GM18526 (cell line): ENCODE measurements around the gene TAS2R5.

Experiments
- POLR2A ChIP-seq: IDR thresholded peaks from 3 replicates; pipeline ENCODE4 v1.6.1; 2011; ENCODE audit not compliant: insufficient read length; ENCODE audit errors: extremely low read depth

TAS2R5 gene, protein sequence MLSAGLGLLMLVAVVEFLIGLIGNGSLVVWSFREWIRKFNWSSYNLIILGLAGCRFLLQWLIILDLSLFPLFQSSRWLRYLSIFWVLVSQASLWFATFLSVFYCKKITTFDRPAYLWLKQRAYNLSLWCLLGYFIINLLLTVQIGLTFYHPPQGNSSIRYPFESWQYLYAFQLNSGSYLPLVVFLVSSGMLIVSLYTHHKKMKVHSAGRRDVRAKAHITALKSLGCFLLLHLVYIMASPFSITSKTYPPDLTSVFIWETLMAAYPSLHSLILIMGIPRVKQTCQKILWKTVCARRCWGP

DNA sequence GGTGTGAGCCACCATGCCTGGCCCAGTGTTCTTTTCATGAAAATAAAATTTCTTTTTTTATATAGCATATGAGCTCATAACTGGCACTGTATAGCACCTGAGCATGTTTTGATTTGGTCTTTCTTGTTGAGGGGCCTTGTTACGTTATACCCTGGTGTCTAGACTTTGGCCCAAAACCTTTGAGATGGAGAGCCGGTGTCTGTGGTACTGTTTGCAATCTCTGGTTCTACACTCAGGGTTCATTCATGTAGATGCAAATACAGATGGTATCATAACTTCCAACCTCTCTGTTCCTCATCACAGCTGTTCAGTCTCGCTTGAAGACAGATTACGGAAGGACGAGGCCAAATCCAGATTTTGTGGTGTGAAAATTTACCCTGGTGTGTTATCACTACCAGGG lies at the start of gene TAS2R5:
Gene TAS2R5, plus strand, starts transcription at position 301 of the 400 bp plus-strand sequence. CDS start 145 bp downstream, outside the sequence.
- no peak for TF ChIP-seq POLR2A

DNA sequence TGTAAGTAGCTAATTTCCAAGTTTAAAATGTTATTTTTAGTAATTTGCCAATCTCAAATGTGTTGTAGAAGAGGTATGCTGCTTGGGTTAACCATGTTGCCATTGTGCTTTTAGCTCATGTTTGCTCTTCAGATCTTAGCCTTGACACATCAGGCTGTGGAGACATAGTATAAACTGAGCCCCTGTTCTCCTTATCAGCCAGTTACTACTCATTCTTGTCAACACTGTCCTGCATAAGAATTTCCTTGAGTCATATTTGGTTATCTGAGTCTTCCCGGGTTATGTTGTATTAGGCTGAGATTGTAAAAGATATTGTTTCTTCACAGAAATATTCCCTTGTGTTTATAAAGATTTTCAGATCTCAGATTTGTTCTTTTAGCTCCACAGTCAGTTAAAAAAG lies 47.8 kb upstream of the TAS2R5 start:
- no peak for TF ChIP-seq POLR2A

DNA sequence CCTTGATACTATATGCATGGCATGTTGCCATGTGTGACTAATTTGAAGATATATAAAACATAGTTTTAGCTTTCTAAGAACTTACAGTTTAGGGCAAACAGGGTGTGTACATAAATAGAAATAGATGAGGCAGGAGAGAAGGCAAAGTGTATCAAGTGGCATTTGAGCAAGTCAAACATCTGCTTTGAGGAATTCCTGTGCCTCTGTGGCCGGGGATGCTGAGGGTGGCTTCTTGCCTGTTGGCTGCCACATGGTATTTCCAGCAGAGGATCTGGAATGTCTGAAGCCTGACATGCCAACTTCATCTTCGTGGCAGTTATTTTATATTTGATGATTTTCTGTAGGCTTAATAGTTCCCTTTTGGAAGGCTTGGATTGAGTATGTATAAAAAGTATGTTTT lies 45.9 kb upstream of the TAS2R5 start:
- no peak for TF ChIP-seq POLR2A

DNA sequence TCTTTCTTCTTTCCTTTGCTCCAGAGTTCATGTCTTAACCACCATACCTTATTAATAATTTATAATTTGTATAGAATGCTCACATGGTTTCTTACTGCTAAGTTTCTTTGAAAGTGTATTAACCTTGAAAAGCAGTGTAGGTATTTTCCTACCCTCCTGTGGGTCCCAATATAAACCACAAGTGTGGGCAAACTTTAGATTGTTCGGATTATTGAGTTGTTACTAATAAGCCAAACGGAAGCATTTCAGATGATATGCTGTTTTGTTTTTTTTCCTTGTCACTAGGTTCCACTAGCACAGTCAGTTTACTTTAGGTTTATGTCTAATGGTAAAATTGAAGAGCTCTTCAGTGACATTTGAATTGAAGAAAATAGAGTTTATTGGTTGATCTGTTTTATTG lies 41.6 kb upstream of the TAS2R5 start:
- TF ChIP-seq POLR2A = no peak

DNA sequence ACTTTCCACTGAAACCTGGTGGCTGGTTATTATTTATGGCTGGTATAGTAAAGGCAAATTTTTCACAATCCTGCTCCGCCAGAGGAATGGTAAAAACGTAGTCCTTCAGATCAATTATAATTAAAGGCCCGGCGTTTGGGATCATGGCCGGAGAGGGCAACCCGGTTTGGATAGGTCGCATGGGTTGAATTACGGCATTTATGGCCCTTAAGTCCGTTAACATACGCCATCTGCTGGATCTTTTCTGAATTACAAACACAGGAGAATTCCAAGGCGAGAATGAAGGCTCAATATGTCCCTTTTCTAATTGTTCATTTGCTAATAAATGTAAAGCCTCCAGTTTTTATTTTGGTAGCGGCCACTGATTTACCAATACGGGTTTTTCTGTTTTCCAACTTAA lies 37.4 kb upstream of the TAS2R5 start:
- TF ChIP-seq POLR2A = no peak

DNA sequence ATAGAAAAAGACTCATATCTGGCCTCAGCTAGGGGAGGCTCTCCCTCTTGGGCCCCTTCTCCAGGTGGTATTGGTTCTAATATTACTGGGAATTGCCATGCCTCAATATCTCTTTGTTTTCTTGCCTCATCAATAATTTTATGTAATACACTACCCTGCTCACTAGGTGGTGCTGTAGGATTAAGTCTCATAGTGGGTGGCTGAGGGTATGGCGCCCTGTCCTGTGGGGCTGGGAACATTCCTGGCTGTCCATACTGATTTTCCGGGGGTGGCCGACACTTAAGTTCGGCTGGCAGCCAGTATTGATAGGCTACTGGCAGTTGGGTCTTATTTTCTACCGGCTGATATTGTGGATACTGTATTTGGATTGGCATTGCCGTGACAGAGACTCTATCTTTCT lies 35.1 kb upstream of the TAS2R5 start:
- no peak for TF ChIP-seq POLR2A

DNA sequence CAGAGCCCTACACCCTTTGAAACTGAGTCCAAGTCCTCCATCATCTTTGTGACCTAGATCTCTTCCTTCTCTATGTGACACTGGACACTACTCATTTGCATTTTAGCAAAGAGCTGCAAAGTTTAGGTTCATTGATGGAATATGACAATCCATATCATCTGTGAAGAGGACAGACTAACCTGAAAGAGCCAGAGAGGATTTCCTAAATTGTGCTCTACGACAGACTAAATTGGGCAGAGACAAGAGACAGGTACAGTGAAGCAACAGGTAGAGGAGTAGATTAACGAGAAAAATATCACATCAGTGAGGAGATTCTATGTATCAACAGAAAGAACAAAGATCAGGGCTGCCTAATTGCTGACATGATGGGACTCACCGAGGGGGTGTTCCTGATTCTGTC lies 26.2 kb upstream of the TAS2R5 start, which contains the start of gene TAS2R3:
Gene TAS2R3, plus strand, starts transcription at position 301 of the 400 bp plus-strand sequence. Its CDS starts 62 bp downstream, at position 363.
- TF ChIP-seq POLR2A = no peak

DNA sequence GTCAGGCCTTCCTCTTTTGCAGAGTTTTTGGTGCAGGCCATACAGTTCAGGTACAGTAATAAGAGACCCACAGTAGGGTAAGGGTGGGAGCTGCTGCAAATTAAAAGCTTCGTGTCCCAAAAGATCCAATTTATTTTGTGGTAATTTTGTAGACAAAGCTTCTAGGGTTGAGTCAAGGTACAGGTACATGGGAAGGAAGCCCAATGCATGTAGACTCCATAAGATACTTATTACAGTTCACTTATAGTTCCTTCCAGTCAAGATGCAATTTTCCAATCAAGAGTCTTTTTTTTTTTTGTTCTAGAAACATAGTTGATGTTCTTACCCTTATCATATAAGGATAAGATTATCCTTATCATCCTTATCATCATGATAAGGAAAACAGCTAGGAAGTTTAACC lies 13.6 kb upstream of the TAS2R5 start, which contains the start of gene TAS2R4:
Gene TAS2R4, plus strand, starts transcription at position 301 of the 400 bp plus-strand sequence. CDS start 1,815 bp downstream, outside the sequence.
- no peak for TF ChIP-seq POLR2A

DNA sequence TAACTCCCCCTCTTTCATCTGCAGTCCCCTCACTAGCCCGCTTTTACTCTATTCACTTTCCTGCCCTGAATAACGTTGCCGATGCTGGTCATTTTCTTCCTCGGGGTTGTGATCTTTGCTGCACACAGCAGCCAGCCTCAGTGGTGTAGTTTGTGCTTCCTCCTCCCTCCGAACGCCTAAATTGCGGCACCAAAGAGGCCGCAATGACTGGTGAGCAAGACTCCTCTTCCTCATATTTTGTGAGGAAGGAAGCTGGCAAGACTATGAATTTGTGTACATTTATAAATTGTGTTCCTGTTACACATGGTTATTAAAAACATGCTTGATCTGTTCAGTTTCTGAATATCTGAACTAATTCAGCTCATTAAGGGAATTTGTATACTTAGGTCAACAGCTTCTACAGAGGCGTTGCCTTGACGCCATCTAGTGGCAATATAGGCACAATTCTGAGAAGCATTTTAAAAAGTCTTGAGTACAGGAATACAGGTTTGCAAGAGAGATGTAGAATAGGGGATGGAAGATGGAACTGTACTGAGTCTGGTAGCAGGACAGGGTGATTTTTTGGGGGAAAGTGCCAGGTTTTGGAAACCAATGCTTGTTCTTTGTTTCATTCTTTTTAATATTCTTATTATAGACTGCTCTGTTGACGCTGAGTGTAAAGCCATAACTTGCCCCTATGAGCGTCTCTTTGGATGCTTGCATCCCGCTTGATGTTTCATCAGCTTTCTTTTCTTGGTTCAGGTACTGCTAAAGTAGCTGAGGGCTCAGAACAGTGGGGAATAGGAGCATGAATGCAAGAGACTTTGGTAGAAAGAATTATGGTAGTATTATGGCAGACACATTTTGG lies 4.1 kb upstream of the TAS2R5 start:
- no peak for TF ChIP-seq POLR2A

DNA sequence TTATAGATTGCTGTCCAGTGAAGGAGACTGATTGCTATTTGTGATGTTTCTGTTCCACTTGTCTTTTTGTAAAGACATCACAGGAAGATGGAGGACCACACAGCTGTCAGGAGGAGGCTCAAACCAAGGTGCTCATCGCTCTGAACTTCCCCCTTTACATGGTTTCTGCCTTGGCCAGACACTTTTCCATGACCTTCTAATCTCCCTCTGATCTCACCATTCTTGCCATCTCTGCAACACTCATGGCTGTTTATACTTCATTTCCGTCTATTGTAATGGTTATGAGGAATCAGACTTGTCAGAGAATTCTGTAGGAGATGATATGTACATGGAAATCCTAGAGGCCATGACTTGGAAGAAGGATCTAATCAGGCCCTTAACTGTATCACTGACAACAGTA lies 1.7 kb upstream of the TAS2R5 start:
- TF ChIP-seq POLR2A = no peak

DNA sequence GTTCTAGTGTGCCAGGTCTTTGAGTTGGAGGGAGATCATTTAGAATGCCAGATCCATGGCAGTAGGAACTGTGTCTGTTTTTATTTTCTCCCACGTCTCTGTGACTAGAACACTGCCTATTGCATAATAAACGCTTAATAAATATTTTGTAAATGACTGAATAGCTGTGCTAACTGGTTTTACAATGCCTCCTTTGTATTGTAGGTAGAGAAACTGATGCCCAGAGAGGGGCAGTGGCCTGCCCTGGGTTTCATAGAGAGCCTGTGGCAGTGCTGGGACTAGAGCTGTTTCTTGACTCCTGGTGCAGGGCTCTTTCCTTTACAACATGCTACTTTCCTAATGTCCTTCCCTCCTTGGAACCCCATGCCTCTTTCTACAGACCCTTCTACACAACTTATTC lies 2.5 kb downstream of the TAS2R5 start:
- no peak for TF ChIP-seq POLR2A

DNA sequence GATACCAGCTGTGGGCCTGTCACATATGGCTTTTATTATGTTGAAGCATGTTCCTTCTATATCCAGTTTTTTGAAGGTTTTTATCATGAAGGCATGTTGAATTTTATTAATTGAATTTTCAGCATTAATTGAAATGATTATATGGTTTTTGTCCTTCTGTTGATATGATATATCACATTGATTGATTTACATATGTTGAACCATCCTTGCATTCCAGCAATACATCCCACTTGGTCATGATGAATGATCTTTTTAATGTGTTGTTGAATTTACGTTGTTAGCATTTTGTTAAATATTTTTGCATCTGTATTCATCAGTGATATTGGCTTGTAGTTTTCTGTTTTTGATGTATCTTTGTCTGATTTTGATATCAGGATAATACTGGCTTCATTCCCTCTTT lies 30.1 kb downstream of the TAS2R5 start:
- TF ChIP-seq POLR2A = no peak

DNA sequence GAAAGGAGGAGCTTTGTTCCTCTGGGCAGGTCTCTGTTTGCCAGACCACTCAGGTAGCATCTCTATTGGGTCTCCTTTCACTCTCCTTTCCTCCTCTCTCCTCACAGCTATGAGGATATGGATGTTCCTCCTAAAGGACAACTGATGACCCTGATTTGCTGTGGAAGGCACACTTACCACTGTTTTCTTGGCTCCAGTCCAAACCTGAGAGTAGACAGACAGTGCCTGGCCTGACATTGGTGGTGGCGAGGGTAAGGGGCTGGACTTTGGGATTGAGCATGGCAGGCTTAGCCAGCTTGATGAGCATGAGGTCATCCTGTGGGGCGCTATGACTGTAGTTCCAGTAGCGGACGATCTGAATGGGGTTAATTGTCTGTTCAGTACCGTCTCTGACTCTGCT lies 47.7 kb downstream of the TAS2R5 start:
- no peak for TF ChIP-seq POLR2A

DNA sequence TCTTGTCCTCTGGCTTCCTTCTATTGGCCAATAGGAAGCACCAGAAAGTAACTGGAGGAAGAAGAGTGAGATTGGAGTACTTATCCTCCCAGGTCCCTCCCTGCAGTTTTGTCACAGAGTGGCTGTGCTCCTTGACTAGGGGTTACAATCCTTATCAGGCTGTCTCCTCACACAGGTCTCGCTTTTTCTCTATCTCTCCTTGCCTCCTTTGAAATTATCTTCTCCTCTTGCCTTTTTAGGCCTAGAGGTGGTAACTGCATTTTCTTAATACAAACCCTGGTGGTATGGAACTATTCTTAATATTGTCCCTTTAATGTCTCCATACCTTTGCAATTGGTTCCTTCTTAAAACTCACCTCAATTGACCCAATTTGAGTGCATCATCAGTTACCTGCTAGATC lies 48.6 kb downstream of the TAS2R5 start:
- TF ChIP-seq POLR2A = no peak

DNA sequence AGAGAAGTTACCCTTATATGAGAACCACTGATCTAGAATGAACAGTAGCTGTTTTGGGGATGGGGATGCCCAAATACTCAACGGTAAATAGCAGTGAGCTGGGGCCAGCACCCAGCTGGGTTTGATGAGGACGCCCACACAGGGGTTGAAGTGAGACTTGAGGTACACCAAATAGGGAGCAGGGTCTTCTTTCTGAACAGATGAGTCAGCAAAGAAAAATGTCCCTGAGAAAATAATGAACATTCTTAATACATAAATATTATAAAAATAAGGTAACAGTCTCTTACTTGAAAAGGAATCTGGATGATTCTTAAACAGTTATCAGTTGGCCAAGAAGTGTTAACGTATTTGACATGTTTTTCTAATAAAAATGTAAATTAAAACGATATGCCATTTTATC lies 49.2 kb downstream of the TAS2R5 start:
- no peak for TF ChIP-seq POLR2A

DNA sequence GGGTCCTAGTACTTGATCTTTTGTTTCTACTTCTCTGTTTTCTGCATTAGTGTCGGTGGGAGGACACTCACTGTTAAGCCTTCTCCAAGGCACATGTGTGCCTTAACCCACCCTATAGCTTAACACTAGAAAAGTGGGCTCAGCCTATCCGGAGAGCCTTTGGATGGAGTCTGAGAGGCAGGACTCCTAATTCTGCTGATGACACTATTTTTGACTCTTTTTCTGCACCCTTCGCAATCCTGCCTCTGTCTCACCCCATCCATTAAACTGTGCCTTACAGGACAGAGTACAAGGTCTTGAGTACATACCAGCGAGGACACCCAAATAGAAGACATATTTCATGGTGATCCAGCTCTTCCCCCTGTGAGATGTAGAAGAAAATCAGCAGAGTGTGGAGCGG lies 50.7 kb downstream of the TAS2R5 start:
- TF ChIP-seq POLR2A = no peak
